Hepatocyte (in vitro differentiated cells): ENCODE measurements around the gene NUBP2. TPM values are rescaled to one million over a fixed set of nuclear protein-coding genes. Genes with fewer than 3 reads are reported as not detected.

Experiments
- DNase-seq: peaks from one replicate; pipeline ENCODE4 v3.0.0-alpha.2; 2016; ENCODE audit warnings: low spot score
- H2AFZ ChIP-seq: fragments of 200-600 bp; sonication (generic); 2 replicates; pipeline ENCODE4 v1.6.0; 2016; ENCODE audit warnings: antibody characterized with exemption, mild to moderate bottlenecking
- H3K27ac ChIP-seq: fragments of 200-600 bp; sonication (generic); 2 replicates; pipeline ENCODE4 v1.5.1; 2016; ENCODE audit warnings: mild to moderate bottlenecking
- H3K27me3 ChIP-seq: fragments of 200-600 bp; sonication (generic); 2 replicates; pipeline ENCODE4 v1.6.1; 2016
- H3K36me3 ChIP-seq: fragments of 200-600 bp; sonication (generic); replicated peaks from 2 replicates; pipeline ENCODE4 v1.5.1; 2016; ENCODE audit warnings: low read depth; ENCODE audit not compliant: insufficient read depth
- H3K4me1 ChIP-seq: fragments of 200-600 bp; sonication (generic); 2 replicates; pipeline ENCODE4 v1.5.1; 2016; ENCODE audit warnings: mild to moderate bottlenecking, moderate library complexity; ENCODE audit not compliant: insufficient read depth
- H3K4me2 ChIP-seq: fragments of 200-600 bp; sonication (generic); 2 replicates; pipeline ENCODE4 v1.6.0; 2016
- H3K4me3 ChIP-seq: fragments of 200-600 bp; sonication (generic); 2 replicates; pipeline ENCODE4 v1.5.1; 2016; ENCODE audit warnings: mild to moderate bottlenecking
- H3K79me2 ChIP-seq: fragments of 200-600 bp; sonication (generic); 2 replicates; pipeline ENCODE4 v1.6.0; 2017; ENCODE audit warnings: mild to moderate bottlenecking
- H3K9me2 ChIP-seq: fragments of 200-600 bp; sonication (generic); replicated peaks from 2 replicates; pipeline ENCODE4 v1.6.0; 2017; ENCODE audit warnings: mild to moderate bottlenecking; ENCODE audit not compliant: insufficient read depth
- H3K9me3 ChIP-seq: fragments of 200-600 bp; sonication (generic); 2 replicates; pipeline ENCODE4 v1.5.1; 2016; ENCODE audit warnings: low read depth, mild to moderate bottlenecking
- H4K20me1 ChIP-seq: fragments of 200-600 bp; sonication (generic); 2 replicates; pipeline ENCODE4 v1.6.0; 2016; ENCODE audit warnings: mild to moderate bottlenecking; ENCODE audit not compliant: insufficient read depth, poor library complexity, severe bottlenecking
- CTCF ChIP-seq: fragments of 200-600 bp; sonication (generic); IDR thresholded peaks from 2 replicates; pipeline ENCODE4 v1.5.1; 2016; ENCODE audit warnings: antibody characterized with exemption, mild to moderate bottlenecking; ENCODE audit not compliant: poor library complexity
- EZH2 ChIP-seq: fragments of 200-600 bp; sonication (generic); IDR thresholded peaks from 2 replicates; pipeline ENCODE4 v1.6.1; 2016; ENCODE audit warnings: antibody characterized with exemption, mild to moderate bottlenecking, borderline replicate concordance
- EZH2phosphoT487 ChIP-seq: fragments of 200-600 bp; sonication (generic); IDR thresholded peaks from one replicate; pipeline ENCODE4 v1.6.1; 2018; ENCODE audit warnings: antibody characterized with exemption, mild to moderate bottlenecking, low read depth, moderate library complexity; ENCODE audit not compliant: unreplicated experiment, severe bottlenecking
- WGBS: methylation state at CpG from one replicate; pipeline ENCODE4 v1.1.6; 2016; ENCODE audit warnings: low lambda C conversion rate; ENCODE audit errors: missing lambda C conversion rate; 5-methylcytosine and 5-hydroxymethylcytosine counted together
- polyA plus RNA-seq: library from polyadenylated mRNA; unstranded; fragments of >200 nt; fragmentation: Nextera tagmentation; extraction: Ambion mirVana; gene quantifications from 2 replicates; pipeline ENCODE4 v1.2.1, GENCODE V29; 2016
- total RNA-seq: library from RNA; depleted of rRNA; stranded (reverse); fragments of >200 nt; gene quantifications from 2 replicates; pipeline ENCODE4 v1.2.3, GENCODE V29; 2014

The NUBP2 gene
- total and polyA plus RNA-seq, 2 experiments from 2014 or later: 85.4 to 101 TPM

- no peak for DNase-seq
- Histone ChIP-seq H3K36me3 (no peaks in the 10 kb centered on the region), H3K9me2 (no peaks in the 10 kb centered on the region), H4K20me1 (no peaks in the 10 kb centered on the region), H3K79me2 (peaks cover 15% of the 10 kb centered on the region), H3K27me3 (no peaks in the 10 kb centered on the region), H3K27ac (no peak overlapping the region), H3K4me1 (no peaks in the 10 kb centered on the region), H3K4me3 (no peak overlapping the region), H3K9me3 (no peaks in the 10 kb centered on the region), H3K4me2 (no peak overlapping the region), H2AFZ (no peak overlapping the region)
- WGBS: 97% methylated on average over 34 of the region's 35 CpGs
- no peak for TF ChIP-seq EZH2
- no peak for TF ChIP-seq EZH2phosphoT487
Observed at GRCh38 chr16:1818873-1819525, 36.2 kb downstream of the NUBP2 start.

GRCh38 chr16:1819611-1820010 is 36.9 kb downstream of the NUBP2 start:
- TF ChIP-seq CTCF (no peak), EZH2phosphoT487 (no peak), EZH2 (no peak)
- no peak overlapping the region for H3K4me3 ChIP-seq
- no peaks in the 10 kb centered on the region for H4K20me1 ChIP-seq

GRCh38 chr16:1820096-1820945 is 37.6 kb downstream of the NUBP2 start:
- Histone ChIP-seq H3K4me2 (no peak overlapping the region), H3K4me1 (peaks cover under 1% of the 10 kb centered on the region), H3K79me2 (peaks cover 27% of the 10 kb centered on the region), H3K36me3 (no peaks in the 10 kb centered on the region), H3K4me3 (no peak overlapping the region), H3K9me3 (no peaks in the 10 kb centered on the region), H2AFZ (no peak overlapping the region), H3K27ac (no peak overlapping the region), H3K27me3 (no peaks in the 10 kb centered on the region), H3K9me2 (no peaks in the 10 kb centered on the region), H4K20me1 (no peaks in the 10 kb centered on the region)
- WGBS: 95% methylated on average over 25 of the region's 25 CpGs
- no peak for DNase-seq
- no peak for TF ChIP-seq EZH2
- TF ChIP-seq EZH2phosphoT487: no peak
- no peak for TF ChIP-seq CTCF

More at GRCh38 chr16:1819611-1820010, 36.9 kb downstream of the NUBP2 start:
- 95% methylated on average over 15 of the region's 15 CpGs for WGBS
- DNase-seq: no peak
- H3K27me3 ChIP-seq: no peaks in the 10 kb centered on the region
- no peaks in the 10 kb centered on the region for H3K36me3 ChIP-seq
- no peaks in the 10 kb centered on the region for H3K9me3 ChIP-seq
- no peak overlapping the region for H3K27ac ChIP-seq
- H3K4me1 ChIP-seq: no peaks in the 10 kb centered on the region
- H3K9me2 ChIP-seq: no peaks in the 10 kb centered on the region
- H3K79me2 ChIP-seq: peaks cover 22% of the 10 kb centered on the region
- no peak overlapping the region for H2AFZ ChIP-seq
- no peak overlapping the region for H3K4me2 ChIP-seq

GRCh38 chr16:1820946-1821290 is 38.2 kb downstream of the NUBP2 start:
- no peaks in the 10 kb centered on the region for H3K9me3 ChIP-seq
- TF ChIP-seq EZH2phosphoT487 (no peak), EZH2 (no peak), CTCF (no peak)
- H3K4me2 ChIP-seq: no peak overlapping the region
- H2AFZ ChIP-seq: no peak overlapping the region
- H3K27ac ChIP-seq: no peak overlapping the region
- H3K27me3 ChIP-seq: no peaks in the 10 kb centered on the region
- H3K9me2 ChIP-seq: no peaks in the 10 kb centered on the region
- H4K20me1 ChIP-seq: no peaks in the 10 kb centered on the region
- H3K36me3 ChIP-seq: no peaks in the 10 kb centered on the region
- 99% methylated on average over 12 of the region's 12 CpGs for WGBS
- peaks cover 32% of the 10 kb centered on the region for H3K79me2 ChIP-seq
- no peak overlapping the region for H3K4me3 ChIP-seq
- DNase-seq: no peak
- H3K4me1 ChIP-seq: peaks cover 5% of the 10 kb centered on the region
